ENCODE measurements around the gene RET.

Gene RET

DNA sequence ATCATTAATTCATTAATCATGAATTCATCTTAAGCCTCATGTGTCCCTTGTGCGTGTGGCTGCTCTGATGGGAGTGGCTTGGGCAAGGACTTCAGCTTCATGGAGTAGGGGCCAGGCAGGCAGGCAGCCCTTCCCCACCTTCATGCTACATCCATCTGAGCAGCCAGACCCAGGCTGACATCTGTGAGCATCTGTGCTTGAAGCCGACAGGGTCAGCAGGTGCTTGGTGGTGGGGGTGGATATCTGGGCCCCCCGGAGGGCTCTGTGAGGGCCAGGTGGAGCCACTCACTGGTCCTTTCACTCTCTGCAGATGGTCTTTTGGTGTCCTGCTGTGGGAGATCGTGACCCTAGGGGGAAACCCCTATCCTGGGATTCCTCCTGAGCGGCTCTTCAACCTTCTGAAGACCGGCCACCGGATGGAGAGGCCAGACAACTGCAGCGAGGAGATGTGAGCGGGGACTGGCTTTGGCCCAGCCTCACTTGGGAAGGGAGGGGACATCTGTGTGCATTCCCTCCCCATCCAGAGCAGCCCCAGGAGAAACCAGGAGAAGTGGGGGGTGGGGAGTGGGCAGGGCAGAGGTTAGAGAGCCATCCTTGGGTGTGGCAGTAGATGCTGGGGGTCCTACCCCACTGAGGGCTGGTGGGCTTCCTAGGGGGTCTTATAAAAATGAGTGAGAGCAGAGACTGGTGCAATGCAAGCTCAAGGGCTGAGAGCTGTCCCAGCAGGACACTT, 46.7 kb downstream of the RET start:
- DNase-seq = no peak

- DNase-seq = no peak
Measured at GRCh38 chr10:43124094-43124521, 47.2 kb downstream of the RET start.

GRCh38 chr10:43124574-43125273, 47.9 kb downstream of the RET start:
- no peak for DNase-seq

GRCh38 chr10:43125274-43125845, 48.5 kb downstream of the RET start:
- DNase-seq = no peak

- DNase-seq = no peak
Measured at GRCh38 chr10:43125881-43126731, 49.2 kb downstream of the RET start.

DNA sequence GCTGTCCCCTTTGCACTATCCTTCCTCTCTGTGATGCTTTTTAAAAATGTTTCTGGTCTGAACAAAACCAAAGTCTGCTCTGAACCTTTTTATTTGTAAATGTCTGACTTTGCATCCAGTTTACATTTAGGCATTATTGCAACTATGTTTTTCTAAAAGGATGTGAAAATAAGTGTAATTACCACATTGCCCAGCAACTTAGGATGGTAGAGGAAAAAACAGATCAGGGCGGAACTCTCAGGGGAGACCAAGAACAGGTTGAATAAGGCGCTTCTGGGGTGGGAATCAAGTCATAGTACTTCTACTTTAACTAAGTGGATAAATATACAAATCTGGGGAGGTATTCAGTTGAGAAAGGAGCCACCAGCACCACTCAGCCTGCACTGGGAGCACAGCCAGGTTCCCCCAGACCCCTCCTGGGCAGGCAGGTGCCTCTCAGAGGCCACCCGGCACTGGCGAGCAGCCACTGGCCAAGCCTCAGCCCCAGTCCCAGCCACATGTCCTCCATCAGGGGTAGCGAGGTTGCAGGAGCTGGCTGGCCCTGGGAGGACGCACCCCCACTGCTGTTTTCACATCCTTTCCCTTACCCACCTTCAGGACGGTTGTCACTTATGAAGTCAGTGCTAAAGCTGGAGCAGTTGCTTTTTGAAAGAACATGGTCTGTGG, 50.0 kb downstream of the RET start:
- DNase-seq = no peak

DNA sequence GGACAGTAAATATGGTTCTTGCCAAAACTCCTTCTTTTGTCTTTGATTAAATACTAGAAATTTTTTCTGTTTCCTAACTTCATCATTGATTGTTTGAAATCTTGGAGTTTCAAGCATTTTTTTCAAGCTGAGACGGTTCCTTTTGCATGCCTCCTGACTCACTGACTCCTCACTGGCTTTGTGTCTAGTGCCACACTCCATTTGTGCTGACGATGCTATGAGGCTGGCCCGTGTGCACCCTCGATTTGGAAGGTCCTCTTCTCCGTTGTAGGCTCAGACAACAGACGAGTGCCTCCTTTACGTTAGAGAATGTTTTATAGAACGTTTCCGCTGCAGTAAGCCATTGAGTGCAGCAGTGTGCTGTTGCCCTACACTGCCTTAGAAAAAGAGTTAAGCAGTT, 50.6 kb downstream of the RET start:
- DNase-seq = no peak

DNA sequence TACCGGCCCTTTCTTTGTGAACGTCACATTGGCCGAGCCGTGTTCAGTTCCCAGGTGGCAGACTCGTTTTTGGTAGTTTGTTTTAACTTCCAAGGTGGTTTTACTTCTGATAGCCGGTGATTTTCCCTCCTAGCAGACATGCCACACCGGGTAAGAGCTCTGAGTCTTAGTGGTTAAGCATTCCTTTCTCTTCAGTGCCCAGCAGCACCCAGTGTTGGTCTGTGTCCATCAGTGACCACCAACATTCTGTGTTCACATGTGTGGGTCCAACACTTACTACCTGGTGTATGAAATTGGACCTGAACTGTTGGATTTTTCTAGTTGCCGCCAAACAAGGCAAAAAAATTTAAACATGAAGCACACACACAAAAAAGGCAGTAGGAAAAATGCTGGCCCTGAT, 51.5 kb downstream of the RET start:
- DNase-seq = no peak

DNA sequence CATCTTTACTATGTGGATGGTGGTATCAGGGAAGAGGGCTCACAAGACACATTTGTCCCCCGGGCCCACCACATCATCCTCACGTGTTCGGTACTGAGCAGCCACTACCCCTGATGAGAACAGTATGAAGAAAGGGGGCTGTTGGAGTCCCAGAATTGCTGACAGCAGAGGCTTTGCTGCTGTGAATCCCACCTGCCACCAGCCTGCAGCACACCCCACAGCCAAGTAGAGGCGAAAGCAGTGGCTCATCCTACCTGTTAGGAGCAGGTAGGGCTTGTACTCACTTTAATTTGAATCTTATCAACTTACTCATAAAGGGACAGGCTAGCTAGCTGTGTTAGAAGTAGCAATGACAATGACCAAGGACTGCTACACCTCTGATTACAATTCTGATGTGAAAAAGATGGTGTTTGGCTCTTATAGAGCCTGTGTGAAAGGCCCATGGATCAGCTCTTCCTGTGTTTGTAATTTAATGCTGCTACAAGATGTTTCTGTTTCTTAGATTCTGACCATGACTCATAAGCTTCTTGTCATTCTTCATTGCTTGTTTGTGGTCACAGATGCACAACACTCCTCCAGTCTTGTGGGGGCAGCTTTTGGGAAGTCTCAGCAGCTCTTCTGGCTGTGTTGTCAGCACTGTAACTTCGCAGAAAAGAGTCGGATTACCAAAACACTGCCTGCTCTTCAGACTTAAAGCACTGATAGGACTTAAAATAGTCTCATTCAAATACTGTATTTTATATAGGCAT, 52.3 kb downstream of the RET start:
- no peak for DNase-seq

- DNase-seq = no peak
Measured at GRCh38 chr10:43130770-43131171, 53.9 kb downstream of the RET start.

DNA sequence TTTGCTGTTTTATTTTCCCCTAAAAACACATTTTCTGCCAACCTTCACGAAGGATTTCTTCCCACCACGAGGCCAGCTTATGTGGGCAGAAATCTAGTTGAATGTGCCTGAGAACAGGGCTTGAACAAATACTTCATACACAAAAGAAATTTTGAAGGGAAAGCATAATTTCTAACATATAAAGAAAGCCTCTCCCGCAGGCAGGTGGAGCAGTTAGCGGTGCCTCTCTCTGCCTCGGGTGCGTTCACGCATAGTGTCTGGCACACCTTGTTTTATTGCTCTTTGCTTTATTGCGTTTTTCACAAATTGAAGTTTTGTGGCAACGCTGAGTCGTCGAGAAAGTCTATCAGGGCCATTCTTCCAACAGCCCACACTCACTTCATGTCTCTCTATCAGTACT, 54.4 kb downstream of the RET start:
- no peak for DNase-seq

DNA sequence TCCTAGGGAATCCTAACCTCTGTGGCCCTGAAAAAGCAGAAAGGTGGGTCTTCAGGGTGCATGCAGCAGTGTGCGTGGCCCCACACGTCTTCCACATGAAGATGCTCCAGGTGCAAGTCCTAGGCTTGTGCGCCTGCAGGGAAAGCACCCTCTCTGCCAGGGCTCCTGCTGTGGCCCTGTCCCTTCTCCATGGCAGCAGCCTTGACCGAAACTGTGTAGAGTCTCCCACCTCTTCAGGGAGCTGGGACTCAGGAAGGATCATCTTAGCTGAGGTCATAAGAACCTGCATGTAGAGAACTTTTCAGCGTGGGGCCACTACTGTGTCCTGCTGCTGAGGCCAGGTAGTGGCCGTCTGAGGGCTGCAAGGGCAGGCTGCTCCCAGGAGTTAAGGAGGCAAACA, 55.0 kb downstream of the RET start:
- no peak for DNase-seq

DNA sequence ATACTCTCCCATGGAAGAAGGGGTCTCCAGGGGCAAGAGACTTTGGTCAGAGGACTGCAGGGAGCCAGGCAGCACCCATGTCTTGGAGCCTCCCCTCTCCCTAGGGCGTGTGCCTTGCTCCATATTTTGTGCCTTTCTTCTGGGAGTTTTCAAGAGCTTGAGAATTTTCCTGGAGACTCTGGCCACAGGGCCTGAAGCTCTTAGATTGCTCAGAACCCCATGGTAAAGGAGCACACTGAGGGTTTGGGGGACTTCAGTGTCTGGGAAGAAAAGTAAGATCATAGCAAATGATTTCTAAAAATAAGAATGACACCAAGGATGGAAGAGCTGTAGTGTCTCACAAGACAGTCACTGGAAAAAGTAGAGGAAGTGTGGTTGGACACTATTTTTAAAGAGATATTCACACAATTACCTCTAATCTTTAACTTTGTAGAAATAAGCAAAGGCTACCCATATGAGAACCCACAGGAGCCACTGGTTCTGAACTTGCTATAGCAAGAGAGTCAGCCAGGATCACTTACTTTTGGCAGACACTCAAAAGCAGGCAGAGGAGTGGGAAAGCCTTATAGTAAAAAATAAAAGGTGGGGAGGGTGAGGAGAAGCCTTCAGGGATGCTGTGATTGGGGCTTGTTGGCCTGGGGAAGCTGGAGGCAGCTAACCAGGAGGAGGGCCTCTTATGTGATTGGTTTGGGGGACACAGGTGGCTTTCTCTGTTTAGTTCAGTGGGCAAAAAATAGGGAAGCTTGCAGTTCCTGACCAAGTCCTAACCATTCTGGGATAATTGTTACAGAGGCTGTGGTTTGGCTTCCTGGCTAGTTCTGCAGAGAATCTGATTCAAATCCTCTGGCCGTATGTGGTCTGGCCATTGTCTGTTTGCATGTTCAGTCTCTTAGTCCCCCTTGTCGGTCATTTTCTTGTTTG, 56.3 kb downstream of the RET start:
- no peak for DNase-seq

GRCh38 chr10:43134126-43134905, 57.4 kb downstream of the RET start:
- no peak for DNase-seq

DNA sequence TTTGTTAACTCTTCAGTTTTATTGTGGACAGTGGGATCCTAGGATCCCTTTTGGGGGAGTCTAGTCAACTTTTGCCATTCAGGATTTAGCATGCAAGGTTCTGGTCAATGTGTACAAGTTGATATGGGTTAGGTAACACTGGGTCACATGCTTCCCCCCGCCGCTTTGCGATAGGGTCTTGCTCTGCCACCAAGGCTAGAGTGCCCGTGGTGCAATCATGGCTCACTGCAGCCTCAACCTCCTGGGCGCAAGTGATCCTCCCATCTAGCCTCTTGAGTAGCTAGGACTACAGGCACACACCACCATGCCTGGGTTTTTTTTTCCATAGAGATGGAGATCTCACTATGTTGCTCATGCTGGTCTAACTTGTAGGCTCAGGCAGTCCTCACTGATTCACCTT, 58.2 kb downstream of the RET start:
- DNase-seq = no peak

- no peak for DNase-seq
Measured at GRCh38 chr10:43135656-43136055, 58.8 kb downstream of the RET start.

DNA sequence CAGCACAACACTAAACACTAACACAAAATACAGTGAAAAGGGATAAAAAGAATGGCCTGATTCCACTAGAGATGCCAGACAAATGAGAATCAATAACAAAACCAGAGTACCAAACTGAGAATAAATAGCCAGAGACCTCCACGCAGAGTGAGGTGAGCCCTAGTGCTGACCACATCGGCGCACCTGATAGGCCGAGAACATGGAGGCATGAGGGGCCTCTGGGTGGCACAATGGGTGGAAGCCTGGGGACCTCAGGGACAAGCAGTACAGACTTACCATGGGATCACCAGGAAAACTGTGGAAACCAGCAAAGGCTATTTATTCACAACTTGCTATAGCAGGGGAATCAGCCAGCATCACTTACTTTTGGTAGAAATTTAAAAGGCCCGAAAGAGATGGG, 59.6 kb downstream of the RET start:
- no peak for DNase-seq

- DNase-seq = no peak
Measured at GRCh38 chr10:43136995-43137716, 60.3 kb downstream of the RET start.

DNA sequence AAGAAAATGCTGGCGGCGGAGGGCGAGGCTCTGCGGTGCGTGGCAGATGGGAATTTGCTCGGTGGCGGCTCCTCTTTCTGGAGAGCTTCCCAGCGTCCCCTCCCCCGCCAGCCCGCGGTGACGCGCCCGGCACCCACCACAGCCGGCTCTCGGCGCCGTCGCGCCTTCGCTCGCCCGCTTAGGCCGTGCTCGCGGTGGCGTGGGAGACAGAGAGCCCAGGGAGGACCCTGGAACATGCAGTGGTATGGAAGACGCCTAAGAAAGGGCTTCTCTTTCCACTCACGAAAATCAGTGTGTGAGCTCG, 60.8 kb downstream of the RET start:
- DNase-seq = no peak
